NCI-H446 (cell line): ENCODE results near the gene PANX2.

Experiments
- DNase-seq, 2 experiments: peaks; one replicate each; lab custom pipeline; 2025; lab: John Stamatoyannopoulos, UW

PANX2 gene

GRCh38 chr22:50228366-50228765 lies 57.8 kb downstream of the PANX2 start:
- DNase-seq: no peak

- DNase-seq: no peak
Measured at GRCh38 chr22:50229370-50229769, 58.8 kb downstream of the PANX2 start.
